ENCODE data around the gene SLC38A4. TPM values are rescaled to one million over a fixed set of nuclear protein-coding genes. Genes with fewer than 3 reads are reported as not detected.
A peak's percentile ranks its signal among the peaks of the same experiment; 100 is the strongest.

Gene SLC38A4
- polyA plus RNA-seq, 1 of the 3 experiments (the other 2 are of a cell fraction), result 66.7 TPM

- Histone ChIP-seq H3K9me3 (no peaks in the 10 kb centered on the region), H3K79me2 (ENCODE audit: insufficient read depth) (no peaks in the 10 kb centered on the region), H3K27ac (ENCODE audit: low read depth in 2 of 2, low read length in 1 of 2) (no peak overlapping the region), H3K4me1 (ENCODE audit: control insufficient read depth in 1 of 2, insufficient read depth in 2 of 2, low read depth in 1 of 2, low read length in 1 of 2) (peaks cover 0 to 9% of the 10 kb centered on the region in 2 experiments; a peak in 1 of 4 replicates), H3K9ac (no peak overlapping the region), H2AFZ (ENCODE audit: low read depth) (no peak overlapping the region), H3K36me3 (replicated peaks in 1 of 2; ENCODE audit: control insufficient read depth in 1 of 2, insufficient read depth in 2 of 2, low read length in 1 of 2) (no peaks in the 10 kb centered on the region), H3K4me2 (no peak overlapping the region), H3K4me3 (ENCODE audit: low read depth in 2 of 2, low read length in 1 of 2) (no peak overlapping the region), H4K20me1 (ENCODE audit: insufficient read depth) (no peaks in the 10 kb centered on the region), H3F3A (replicated peaks; ENCODE audit: insufficient read depth) (peaks cover 8% of the 10 kb centered on the region), H3K9me2 (no peaks in the 10 kb centered on the region), H3K27me3 (ENCODE audit: insufficient read depth) (no peaks in the 10 kb centered on the region)
- POLR2A ChIA-PET, result no interaction called here
- no peak for DNase-seq
- 47% methylated on average over 1 of the region's 1 CpG for WGBS (ENCODE audit: low lambda C conversion rate)
- TF ChIP-seq NRF1 (IDR thresholded peaks at IDR 0.05; ENCODE audit: low read depth, low read length) (no peak), RAD21 (IDR thresholded peaks at IDR 0.05; ENCODE audit: low read length) (no peak), EP300 (IDR thresholded peaks at IDR 0.05; ENCODE audit: borderline replicate concordance in 1 of 2, low read depth in 1 of 2, low read length in 1 of 2) (no peak), NFIC (IDR thresholded peaks at IDR 0.05; ENCODE audit: borderline replicate concordance) (no peak), IRF3 (IDR thresholded peaks at IDR 0.05; ENCODE audit: low read depth, low read length) (no peak), GABPA (IDR thresholded peaks at IDR 0.05; ENCODE audit: low read depth) (no peak), FOXJ3 (CRISPR knock-in tag; IDR thresholded peaks at IDR 0.05) (no peak), SIN3A (IDR thresholded peaks at IDR 0.05; ENCODE audit: borderline replicate concordance, low read depth, low read length) (no peak)
- CTCF ChIA-PET, result no interaction called here
Measured at GRCh38 chr12:46835785-46836184, 10.0 kb upstream of the SLC38A4 start.

GRCh38 chr12:46832130-46832704, 6.4 kb upstream of the SLC38A4 start:
- Histone ChIP-seq H3K4me1 (ENCODE audit: control insufficient read depth in 1 of 2, insufficient read depth in 2 of 2, low read depth in 1 of 2, low read length in 1 of 2) (no peaks in the 10 kb centered on the region), H3K4me3 (ENCODE audit: low read depth in 2 of 2, low read length in 1 of 2) (peak overlapping the region in 1 of 2 experiments; percentile 50; a peak in 1 of 4 replicates), H3K27me3 (ENCODE audit: insufficient read depth) (no peaks in the 10 kb centered on the region), H3K9me2 (no peaks in the 10 kb centered on the region), H3K4me2 (no peak overlapping the region), H3K36me3 (replicated peaks in 1 of 2; ENCODE audit: control insufficient read depth in 1 of 2, insufficient read depth in 2 of 2, low read length in 1 of 2) (no peaks in the 10 kb centered on the region), H4K20me1 (ENCODE audit: insufficient read depth) (no peaks in the 10 kb centered on the region), H3K27ac (ENCODE audit: low read depth in 2 of 2, low read length in 1 of 2) (no peak overlapping the region), H3K9me3 (no peaks in the 10 kb centered on the region), H3K79me2 (ENCODE audit: insufficient read depth) (no peaks in the 10 kb centered on the region), H2AFZ (ENCODE audit: low read depth) (no peak overlapping the region; the same call in 1 of the 2 replicates), H3K9ac (no peak overlapping the region), H3F3A (replicated peaks; ENCODE audit: insufficient read depth) (peaks cover 8% of the 10 kb centered on the region)
- POLR2A ChIA-PET, result no interaction called here
- WGBS (ENCODE audit: low lambda C conversion rate), result 41% methylated on average over 16 of the region's 16 CpGs
- CTCF ChIA-PET, result no interaction called here
- TF ChIP-seq FOXJ3 (CRISPR knock-in tag; IDR thresholded peaks at IDR 0.05) (no peak), POLR2AphosphoS5 (IDR thresholded peaks at IDR 0.05; ENCODE audit: low read depth, low read length) (0 out of 2 replicates have a peak, but pooled peaks have one; percentile 17), USF1 (IDR thresholded peaks at IDR 0.05; ENCODE audit: borderline replicate concordance, low read depth) (peak; percentile 13; the same call in 1 of the 2 replicates), SIN3A (IDR thresholded peaks at IDR 0.05; ENCODE audit: borderline replicate concordance, low read depth, low read length) (0 out of 2 replicates have a peak, but pooled peaks have one; percentile 14)
- no peak for DNase-seq

Data from SK-N-SH (cell line).